Measurements from ENCODE around the gene UQCRC1.
A peak's percentile ranks its signal among the peaks of the same experiment; 100 is the strongest.

UQCRC1 gene

GRCh38 chr3:48569808-48570450, 39.5 kb downstream of the UQCRC1 start:
- no peak for DNase-seq

GRCh38 chr3:48569400-48569799, 40.0 kb downstream of the UQCRC1 start:
- DNase-seq, result no peak

DNA sequence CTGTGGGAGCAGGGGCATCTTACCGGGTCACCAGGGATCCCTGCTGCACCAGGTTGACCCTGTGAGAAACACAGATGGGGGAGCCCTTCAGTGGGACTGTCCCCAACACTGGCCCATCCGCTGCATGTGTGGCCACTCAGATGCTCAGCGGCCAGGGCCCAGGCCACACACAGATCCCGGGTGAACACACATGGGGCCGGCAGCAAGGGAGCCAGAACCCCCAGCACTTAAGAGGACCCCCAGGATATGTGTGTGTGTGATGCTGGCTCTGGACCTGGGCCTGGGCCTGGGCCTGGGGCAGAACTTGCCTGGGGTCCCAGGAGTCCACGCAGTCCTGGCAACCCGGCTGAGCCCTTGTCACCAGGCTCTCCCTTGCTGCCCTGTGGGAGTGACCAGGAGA, 41.0 kb downstream of the UQCRC1 start:
- no peak for DNase-seq

- no peak for DNase-seq
Measured at GRCh38 chr3:48567500-48567899, 41.9 kb downstream of the UQCRC1 start.

DNA sequence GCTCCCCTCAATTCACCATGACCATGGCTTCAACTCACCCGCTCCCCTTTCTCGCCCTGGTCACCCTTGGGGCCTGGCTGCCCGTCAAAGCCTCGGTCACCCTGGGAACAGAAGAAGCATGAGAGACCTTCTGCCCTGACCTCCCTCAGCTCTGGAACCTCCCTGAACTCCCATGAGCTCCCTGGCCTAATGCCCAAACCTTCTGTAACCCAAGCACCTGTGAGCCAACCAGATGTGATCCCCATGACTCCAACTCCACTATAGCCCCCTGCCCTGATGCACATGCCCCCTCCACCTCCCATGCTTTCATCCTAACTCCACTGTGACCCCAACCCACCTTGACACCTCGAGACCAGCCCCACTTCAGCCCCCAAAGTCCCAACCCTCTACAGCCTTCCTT, 42.4 kb downstream of the UQCRC1 start:
- DNase-seq, result no peak

DNA sequence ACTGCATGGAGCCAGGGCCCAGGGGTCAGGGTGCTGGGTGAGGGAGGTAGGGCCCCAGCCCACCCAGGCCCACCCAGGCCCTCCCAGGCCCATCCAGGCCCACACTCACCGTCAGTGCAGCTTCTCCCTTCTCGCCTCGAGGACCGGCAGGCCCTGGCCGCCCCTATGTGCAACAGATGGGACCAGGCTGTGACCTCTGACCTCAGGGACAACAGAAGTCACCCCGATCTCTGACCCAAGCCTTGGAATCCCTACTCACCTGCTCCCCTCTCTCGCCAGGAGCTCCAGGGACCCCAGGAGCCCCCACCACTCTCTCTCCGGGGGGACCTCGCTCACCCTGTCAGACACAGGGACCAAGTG, 43.1 kb downstream of the UQCRC1 start:
- DNase-seq, result no peak

DNA sequence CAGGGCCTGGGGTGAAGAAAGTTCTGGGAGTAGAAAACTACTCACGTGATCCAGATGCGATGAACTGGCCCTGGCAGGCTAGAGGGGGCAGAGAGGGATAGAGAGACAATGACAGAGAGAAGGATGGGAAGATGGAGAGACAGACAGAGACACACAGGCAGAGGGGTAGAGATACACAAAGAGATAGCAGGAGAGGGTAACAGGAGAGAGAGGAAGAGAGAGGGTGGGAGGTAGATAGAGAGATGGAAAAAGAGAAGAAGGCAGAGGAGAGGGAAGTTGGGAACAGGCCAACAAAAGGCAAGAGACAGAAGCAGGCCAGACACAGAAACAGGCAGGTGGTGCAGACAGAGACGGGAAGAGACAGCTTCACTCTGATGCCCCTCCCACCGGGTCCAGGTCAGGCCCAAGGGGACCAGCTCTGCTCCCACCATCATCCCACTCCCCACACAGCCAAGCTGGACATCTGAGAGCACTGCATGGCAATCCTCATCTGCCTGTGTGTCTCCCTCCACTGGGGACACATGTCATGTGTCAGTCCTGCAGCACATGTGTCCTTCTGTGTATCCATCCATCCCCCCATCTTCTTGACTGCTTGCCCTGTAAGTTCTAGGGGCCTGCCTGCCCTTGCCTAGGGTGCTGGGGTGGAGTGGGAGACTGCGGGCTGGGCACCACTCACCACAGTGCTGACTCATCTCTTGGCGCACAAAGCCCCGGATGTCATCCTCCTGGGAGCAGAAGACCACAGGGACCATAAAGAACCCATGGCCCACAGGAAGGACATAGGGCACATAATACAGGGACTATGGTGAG, 43.6 kb downstream of the UQCRC1 start:
- DNase-seq, result no peak

DNA sequence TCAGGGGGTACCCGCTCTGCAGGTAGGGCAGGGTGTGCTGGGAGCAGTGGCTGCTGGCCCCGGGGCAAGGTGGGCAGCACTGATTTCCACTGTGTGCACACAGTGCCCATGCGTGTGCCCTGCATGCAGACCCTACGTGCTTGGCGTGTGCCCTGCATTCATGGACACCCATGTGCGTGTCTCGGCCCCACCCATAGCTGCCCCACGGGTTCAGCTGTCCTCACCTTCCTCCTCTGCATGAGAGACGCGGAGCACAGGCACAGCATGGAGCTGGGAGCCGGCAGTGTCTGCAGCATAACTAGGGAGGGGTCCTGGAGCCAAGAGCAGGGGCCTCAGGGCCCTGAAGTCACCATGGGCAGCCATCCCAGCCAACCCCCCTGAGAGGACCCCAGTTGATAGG, 44.3 kb downstream of the UQCRC1 start:
- DNase-seq, result no peak

GRCh38 chr3:48564667-48565066, 44.8 kb downstream of the UQCRC1 start:
- DNase-seq, result no peak

DNA sequence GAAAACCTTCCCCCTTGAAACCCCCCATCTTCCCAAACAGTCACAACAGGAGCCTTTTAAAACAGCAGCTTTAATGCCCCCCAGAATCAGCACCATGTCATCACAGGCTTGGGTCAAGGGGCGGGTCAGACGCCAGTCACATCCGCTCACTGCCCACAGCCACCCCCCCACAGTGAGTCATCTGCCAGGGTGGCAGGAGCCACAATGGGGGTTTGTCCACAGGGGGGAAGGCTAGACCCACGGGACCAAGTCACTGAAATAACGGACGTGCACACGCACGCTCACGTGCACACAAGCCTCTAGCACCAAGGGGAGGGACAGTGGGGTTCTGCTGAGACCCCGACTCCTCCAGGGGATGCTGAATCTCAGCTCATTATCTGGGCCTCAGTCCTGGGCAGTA, 45.4 kb downstream of the UQCRC1 start:
- peak; percentile 19 for DNase-seq

DNA sequence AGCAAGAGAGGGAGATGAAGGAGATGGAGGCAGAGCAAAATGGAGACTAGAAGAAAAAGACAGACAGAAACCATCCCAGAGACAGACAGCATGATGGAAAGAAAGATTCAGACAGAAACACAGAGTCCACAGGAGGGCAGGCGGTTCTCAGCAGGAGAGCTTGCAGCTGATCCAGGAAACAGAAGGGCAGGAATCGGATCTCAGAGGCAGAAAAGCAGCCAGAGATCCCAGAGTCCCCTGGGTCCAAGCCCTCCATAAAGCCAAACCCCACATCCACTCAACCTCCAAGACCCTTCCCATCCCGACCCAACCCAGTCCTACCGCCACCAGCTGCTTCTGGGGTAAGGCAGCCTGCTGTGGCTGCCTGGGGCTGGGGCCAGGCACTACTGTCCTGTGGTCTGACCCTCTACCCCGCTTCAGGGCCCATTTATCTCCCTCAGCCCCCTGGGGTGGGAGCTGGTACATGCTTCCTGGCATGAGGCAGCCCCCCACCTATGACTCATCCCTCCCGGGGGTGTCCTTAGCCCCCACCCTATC, 46.0 kb downstream of the UQCRC1 start, which contains the start of gene UCN2:
UCN2 (minus strand) TSS at position 400 of the 537 bp plus-strand sequence. CDS start 657 bp downstream, outside the sequence.
- DNase-seq, result no peak

- no peak for DNase-seq
Measured at GRCh38 chr3:48562367-48563095, 46.9 kb downstream of the UQCRC1 start.

GRCh38 chr3:48561045-48561736, 48.3 kb downstream of the UQCRC1 start:
- no peak for DNase-seq

DNA sequence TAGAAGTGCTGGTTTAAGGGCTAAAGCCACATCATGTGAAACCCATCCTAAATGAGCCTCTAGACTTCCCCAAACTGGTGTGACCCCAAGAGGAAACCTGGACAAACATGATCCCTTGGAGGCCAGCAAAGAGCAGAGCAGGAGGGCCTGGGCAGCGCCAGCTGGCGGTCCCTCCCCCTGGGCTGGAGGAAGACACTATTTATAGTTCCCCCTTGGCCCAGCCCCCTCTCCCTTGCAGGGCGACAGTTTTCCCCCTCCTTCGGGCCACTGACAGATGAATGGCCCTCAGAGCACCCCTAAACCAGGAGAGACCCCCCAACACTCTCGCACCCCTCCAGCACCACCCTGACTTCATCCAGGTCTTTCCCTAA, 48.8 kb downstream of the UQCRC1 start:
- no peak for DNase-seq

- DNase-seq, result no peak
Measured at GRCh38 chr3:48558493-48559134, 50.8 kb downstream of the UQCRC1 start.

GRCh38 chr3:48556796-48557626, 52.4 kb downstream of the UQCRC1 start, which contains the start of gene PFKFB4:
Gene PFKFB4 (minus strand): TSS chr3:48556803. CDS start chr3:48556777, 26 bp downstream.
- peak; percentile 100 for DNase-seq

DNA sequence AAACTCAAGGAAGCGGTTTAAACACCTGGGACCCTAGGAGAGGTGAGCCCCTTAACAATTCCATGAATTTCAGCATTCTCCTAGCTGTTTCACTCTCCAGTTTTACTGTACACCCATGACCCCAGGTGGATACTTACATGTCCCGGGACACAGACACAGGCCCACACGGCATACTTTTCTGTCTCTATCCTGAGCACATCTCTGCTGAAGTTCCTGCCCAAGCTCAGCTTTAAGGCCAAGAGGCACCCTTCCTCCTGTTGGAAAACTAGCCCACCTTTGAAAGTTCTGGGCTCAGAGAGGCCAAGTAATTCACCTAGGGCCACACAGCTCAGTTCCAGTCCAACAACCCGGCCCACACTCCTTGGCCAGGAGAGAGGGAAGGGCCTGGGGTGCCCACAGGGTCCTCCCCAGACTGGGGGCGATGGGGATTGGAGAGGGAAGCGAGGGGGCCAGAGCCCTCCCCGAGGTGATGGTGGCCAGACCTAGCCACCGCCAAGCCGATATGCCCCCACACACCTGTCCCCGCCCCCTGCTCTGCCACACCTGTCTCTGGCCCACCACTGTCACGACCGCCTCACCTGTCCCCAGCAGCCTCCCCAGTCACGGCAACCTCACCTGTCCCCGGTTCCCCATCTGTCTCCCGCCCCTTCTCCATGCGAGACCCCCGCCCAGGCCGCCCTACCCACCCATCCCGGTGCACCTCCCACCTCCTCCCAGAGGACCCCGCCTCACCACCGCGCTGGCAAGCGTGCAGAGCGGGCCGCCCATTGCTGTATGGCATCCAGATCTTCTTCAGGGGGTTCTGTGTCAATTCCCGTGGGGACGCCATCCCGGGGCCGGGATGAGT, 53.3 kb downstream of the UQCRC1 start:
- DNase-seq, result no peak

- DNase-seq, result no peak
Measured at GRCh38 chr3:48555231-48555948, 54.1 kb downstream of the UQCRC1 start.
